ENCODE measurements around the gene VAMP8. TPM values are rescaled to one million over a fixed set of nuclear protein-coding genes. Genes with fewer than 3 reads are reported as not detected.
"Not testable (repeated sequence)": the region's sequence is repeated elsewhere in the genome, so short reads cannot be mapped to it uniquely, and the experiment has no call there.

The VAMP8 gene
- total RNA-seq, result 146 and 147 TPM in 2 replicates

GRCh38 chr2:85577386-85578242 lies at the start of gene VAMP8:
TSS of gene VAMP8 (plus strand) at chr2:85577586. CDS start at chr2:85577647, 61 bp downstream.
- intact Hi-C loops (cut with micrococcal nuclease), result loop anchor here (1.0 kb wide), 4 partner anchors 8 to 37 kb away; partner anchors contain the start of genes GGCX and RNF181

- intact Hi-C loops (cut with micrococcal nuclease), result no loop called here
Observed at GRCh38 chr2:85527787-85528186, 49.6 kb upstream of the VAMP8 start.

GRCh38 chr2:85528355-85528754 lies 49.0 kb upstream of the VAMP8 start:
- intact Hi-C loops (cut with micrococcal nuclease), result no loop called here

GRCh38 chr2:85529809-85530208 lies 47.6 kb upstream of the VAMP8 start:
- intact Hi-C loops (cut with micrococcal nuclease), result no loop called here

- intact Hi-C loops (cut with micrococcal nuclease), result no loop called here
Observed at GRCh38 chr2:85531589-85531988, 45.8 kb upstream of the VAMP8 start.

- intact Hi-C loops (cut with micrococcal nuclease), result no loop called here
Observed at GRCh38 chr2:85534099-85534498, 43.3 kb upstream of the VAMP8 start.

GRCh38 chr2:85534881-85535280 lies 42.5 kb upstream of the VAMP8 start:
- intact Hi-C loops (cut with micrococcal nuclease), result loop anchor here (5.0 kb wide), 1 partner anchor 907 kb away; the partner anchor contains the start of gene KDM3A

GRCh38 chr2:85536479-85536878 lies 40.9 kb upstream of the VAMP8 start:
- intact Hi-C loops (cut with micrococcal nuclease), result loop anchor here (5.0 kb wide), 1 partner anchor 906 kb away; the partner anchor contains the start of gene KDM3A

GRCh38 chr2:85537600-85538506 lies 39.5 kb upstream of the VAMP8 start:
- intact Hi-C loops (cut with micrococcal nuclease), result loop anchor here (1.0 to 5.0 kb wide), 6 partner anchors 65 to 904 kb away; partner anchors contain the start of genes KDM3A, SH2D6 and TMEM150A

GRCh38 chr2:85538507-85539360 lies 38.7 kb upstream of the VAMP8 start, which contains the start of gene MAT2A:
TSS of gene MAT2A (plus strand) at chr2:85539168. CDS start at chr2:85539288, 120 bp downstream.
- intact Hi-C loops (cut with micrococcal nuclease), result loop anchor here (1.0 to 5.0 kb wide), 10 partner anchors 23 to 904 kb away; partner anchors contain the start of genes ELMOD3, GGCX, KDM3A and RETSAT

GRCh38 chr2:85539361-85540132 lies 37.8 kb upstream of the VAMP8 start:
- intact Hi-C loops (cut with micrococcal nuclease), result loop anchor here (1.0 to 5.0 kb wide), 8 partner anchors 13 to 903 kb away; partner anchors contain the start of genes ELMOD3, GGCX, KDM3A and RETSAT

- intact Hi-C loops (cut with micrococcal nuclease), result loop anchor here (1.0 kb wide), 2 partner anchors 12 to 38 kb away; no protein-coding TSS in a partner anchor
Observed at GRCh38 chr2:85540133-85540648, 37.2 kb upstream of the VAMP8 start.

GRCh38 chr2:85541262-85541661 lies 36.1 kb upstream of the VAMP8 start:
- intact Hi-C loops (cut with micrococcal nuclease), result no loop called here

GRCh38 chr2:85541753-85542457 lies 35.5 kb upstream of the VAMP8 start:
- intact Hi-C loops (cut with micrococcal nuclease), result no loop called here

GRCh38 chr2:85542777-85543176 lies 34.6 kb upstream of the VAMP8 start:
- intact Hi-C loops (cut with micrococcal nuclease), result no loop called here

GRCh38 chr2:85544254-85544691 lies 33.1 kb upstream of the VAMP8 start:
- intact Hi-C loops (cut with micrococcal nuclease), result not testable (repeated sequence)

GRCh38 chr2:85544915-85545779 lies 32.2 kb upstream of the VAMP8 start:
- intact Hi-C loops (cut with micrococcal nuclease), result not testable (repeated sequence)

Data from T-helper 1 cell treated with Interleukin-12 subunit alpha and Interleukin-12 subunit beta and Interleukin-4 antibody, amounts not matched to agents 30 ng/mL and 1 ng/mL, for 36 hours (primary cell).